NCI-H1417 (cell line): ENCODE results near the gene PACRG.
"Not testable (repeated sequence)": the region's sequence is repeated elsewhere in the genome, so short reads cannot be mapped to it uniquely, and the experiment has no call there.

Experiments
- DNase-seq, 3 experiments: peaks; one replicate each; lab custom pipeline; 2025; lab: John Stamatoyannopoulos, UW

The PACRG gene

DNA sequence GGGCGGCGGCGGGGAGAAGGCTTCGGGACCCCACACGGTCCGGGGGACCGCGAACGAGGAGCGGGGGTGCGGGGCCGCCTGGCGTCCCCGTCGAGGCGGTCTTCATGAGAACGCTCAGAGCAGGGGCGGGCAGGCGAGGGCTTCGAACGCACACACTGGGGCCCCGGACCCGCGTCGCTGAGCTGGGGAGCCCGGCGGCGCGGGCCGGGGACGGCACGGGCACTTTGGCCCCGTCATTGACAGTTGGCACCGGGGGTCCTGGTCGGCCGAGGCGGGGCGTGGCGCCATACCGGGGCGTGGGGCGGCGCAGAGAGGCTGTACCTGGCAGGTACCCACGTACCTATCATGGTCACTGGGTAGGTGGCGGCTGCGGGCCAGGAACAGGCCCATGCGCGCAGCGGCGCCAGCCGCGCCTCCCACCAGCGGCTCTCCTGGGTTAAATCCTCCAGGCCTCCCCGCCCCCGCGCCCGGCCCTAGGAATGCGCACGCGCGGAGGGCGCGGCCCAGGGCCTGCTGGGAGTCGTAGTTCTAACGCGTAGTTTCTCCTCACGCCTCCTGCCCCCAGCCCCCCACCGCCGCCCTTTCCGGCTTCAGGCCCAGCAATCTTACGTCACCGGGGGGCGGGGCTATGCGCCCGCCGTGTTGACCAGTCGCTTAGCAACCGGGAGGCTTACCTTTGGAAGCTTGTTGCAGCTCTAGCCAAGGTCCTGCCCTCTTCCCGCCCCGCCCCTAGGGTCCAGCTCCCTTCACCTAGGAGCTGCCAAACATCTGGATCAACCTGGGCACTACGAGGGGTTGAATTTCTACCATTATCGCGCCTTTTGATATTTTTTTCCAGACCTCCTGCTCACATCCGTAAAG lies at the start of gene PACRG, which contains the start of gene PRKN:
Gene PACRG, plus strand, starts transcription at position 653 of the 861 bp plus-strand sequence.
Gene PRKN, minus strand, starts transcription at position 445 of the 861 bp plus-strand sequence.
- DNase-seq, result peak in 2 of 3 experiments; percentile 100

DNA sequence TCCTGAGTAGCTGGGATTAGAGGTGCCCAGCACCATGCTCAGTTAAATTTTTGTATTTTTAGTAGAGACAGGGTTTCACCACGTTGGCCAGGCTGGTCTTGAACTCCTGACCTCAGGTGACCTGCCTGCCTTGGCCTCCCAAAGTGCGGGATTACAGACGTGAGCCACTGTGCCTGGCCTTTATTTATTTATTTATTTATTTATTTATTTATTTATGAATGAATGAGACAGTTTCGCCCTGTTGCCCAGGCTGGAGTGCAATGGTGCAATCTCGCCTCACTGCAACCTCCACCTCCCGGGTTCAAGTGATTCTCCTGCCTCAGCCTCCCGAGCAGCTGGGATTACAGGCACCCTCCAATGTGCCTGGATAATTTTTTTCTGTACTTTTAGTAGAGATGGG lies 48.9 kb upstream of the PACRG start:
- not testable (repeated sequence) for DNase-seq

DNA sequence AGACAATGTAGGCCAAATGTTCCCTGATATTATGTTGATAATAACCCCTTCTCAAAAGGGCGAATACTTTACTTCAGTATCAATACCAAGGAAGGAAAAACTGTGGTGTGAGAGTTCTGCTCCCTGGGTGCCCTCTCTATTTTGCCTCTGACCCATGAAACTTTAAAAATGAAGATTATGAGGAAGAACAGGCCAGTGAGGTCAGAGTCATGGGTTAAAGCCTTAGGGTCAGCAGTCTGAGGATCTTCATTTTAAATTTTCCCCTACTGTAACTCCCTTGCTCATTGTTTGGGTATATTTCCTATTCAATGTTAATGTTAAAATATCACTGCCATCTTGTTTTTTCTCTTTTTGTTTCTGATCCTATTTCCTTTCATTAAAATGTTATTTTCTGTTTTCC lies 48.1 kb upstream of the PACRG start:
- no peak for DNase-seq

DNA sequence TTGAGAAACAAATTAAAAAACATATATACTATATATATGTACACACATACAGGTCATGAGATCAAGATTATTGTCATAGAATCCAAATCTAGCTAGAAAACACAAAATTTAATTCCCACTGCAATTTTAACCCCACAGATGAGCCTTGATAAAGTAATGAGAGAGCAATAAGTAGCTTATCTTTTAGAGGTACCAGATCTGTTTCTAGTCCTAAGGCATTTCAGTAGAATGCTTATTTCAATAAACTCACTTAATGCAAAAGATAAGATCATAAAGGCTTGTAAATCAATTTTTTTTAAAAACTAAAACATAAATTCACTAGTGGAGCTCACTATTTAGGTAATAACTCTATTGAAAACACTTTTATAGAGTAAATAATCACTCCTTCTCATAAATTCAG lies 47.4 kb upstream of the PACRG start:
- DNase-seq, result no peak

DNA sequence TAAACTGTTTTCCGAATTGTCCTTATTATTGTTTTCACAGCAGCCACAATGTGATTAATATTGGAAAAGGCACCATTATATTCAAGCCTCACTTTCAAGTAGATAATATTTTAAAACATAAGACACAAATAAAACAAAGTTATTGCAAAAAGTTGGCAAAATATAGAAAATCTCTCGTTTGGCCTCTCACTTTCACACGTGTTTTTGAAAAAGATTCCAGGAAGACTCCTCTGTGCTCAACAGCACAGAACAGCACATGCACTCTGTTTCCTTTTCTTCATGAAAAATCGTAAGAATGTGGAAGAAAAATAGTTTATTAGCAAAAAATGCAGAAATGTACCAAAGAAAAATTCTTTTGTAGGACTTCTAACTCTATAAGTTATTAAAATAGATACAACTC lies 46.9 kb upstream of the PACRG start:
- no peak for DNase-seq

DNA sequence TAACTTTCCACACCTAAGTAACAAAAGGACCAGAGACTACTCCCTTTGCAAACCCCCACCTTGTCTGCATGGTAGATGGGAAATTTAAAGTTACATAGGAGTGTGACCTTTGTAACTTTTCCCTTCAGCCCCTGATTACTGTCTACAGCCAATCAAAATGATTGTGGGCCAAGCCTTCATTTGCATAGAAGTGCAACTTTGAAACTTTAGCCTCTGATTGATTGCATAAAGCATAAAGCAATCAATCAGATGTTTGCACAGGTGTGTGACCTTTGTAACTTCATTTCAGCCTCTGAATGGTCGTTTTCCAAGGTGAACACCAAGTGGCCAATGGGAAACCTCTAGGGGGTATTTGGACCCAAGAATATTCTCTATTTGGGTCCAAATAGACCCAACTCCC lies 46.3 kb upstream of the PACRG start:
- no peak for DNase-seq

DNA sequence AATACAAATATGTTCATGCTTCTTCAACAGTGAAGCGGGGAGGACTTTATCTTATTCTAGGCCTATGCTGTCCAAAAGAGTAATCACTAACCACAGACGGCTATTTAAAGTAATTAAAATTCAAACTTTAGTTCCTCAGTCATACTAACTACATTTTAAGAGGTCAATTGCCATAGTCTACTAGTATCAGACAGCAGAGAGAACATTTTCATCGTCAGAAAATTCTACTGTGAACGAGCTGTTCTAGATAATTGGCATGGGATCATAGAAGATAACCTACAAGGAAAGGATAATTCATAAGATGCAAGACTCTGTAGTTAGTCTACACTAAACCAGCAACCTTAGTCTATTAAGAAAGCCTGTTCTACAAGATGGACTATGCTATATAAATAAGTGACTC lies 44.6 kb upstream of the PACRG start:
- DNase-seq, result no peak

DNA sequence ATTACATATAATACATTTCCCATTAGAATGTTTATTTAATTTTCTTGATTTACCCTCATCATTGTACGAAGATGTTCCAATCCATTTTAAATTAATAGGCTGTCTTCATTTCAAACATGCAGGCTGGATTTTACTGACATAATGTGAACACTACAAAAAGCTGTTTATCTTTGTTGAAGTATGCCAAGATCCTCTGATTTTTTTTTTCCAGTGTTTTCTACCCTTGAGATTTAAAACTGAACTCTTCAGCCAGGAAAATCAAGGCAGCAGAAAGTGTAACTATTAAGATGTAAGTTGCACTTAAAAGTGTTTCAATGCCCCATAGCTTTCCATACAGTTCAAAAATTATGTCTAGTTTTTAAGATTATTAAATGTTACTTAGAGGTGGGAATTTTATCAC lies 43.7 kb upstream of the PACRG start:
- DNase-seq, result no peak

DNA sequence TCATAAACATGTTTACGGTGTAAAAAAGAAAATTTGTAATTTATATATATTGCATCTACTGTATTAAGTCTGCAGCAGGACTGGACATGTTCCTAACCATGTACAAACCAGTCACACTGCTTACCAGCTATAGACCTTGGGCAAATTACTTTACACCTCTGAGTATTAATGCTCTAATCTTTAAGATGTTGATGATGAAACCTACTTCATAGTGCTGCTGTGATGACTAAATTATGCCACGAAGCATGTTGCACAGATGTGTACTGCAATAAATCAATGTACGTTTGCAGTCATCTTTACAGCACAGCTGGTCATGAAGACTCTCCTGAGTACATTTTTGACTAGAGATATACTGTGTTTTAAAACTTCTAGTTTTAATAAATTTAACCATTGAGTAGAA lies 42.8 kb upstream of the PACRG start:
- no peak for DNase-seq

DNA sequence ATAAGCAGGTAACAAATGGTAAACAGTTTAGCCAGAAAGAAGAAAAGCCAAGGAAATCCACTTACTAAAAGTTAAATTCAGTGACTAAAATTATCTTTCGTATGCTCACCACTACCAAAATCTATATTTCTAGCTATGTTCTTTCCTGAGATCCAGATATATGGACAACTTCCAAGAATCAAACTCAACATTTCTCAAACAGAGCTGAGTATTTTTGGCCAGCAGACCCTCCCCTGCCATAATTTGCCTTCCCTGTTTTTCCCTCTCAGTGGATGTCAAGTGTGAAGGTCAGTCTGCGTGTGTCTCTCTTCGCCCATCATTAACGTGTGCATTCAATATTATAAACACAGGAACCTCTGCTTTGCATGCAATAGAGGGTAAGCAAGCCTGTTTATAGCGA lies 42.2 kb upstream of the PACRG start:
- DNase-seq, result no peak

DNA sequence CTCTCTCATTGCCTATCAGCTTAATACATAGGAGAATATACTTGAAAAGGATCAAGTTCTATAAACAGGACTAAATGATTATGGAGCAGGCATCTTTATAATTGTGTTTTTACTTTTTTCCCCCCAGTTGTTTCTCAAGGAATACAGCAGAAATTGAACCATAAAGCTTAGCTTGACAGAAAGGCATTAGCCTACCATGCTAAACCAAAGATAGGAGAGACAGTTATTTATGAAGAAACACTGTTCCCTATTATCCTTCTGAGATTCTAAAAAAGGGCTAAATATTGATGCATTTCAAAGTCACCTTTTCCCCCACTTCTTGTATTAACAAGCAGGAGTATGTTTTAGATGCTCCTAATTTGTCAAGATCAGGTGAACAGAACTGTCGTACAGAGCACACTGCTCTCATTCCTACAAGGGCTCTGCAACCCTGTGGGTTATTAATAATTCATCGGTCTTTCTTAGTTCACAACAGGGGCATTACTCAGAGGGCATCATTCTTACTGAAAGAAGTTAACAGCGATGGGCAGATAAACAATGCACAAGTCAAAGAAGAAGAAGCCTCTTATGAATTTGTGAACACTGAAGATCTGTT lies 38.9 kb upstream of the PACRG start:
- DNase-seq, result peak in 1 of 3 experiments; percentile 25

DNA sequence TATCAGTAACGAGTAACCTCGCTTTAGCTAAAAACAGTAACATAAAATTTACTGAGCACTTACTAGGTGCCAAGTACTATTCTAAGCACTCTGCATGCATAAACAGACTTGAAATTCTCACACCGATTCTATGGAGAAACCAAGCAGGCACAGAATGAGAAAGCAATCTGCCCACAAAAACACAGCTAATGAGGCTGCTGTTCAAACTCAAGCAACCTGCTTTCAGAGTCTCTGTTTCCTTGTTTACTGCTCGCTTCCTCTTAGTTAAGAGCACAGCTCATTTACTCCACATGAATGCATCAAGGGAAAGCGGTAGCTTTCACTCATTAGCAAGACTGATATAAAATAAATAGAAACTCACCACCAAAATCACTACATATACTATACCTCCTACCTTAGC lies 37.6 kb upstream of the PACRG start:
- DNase-seq, result no peak

DNA sequence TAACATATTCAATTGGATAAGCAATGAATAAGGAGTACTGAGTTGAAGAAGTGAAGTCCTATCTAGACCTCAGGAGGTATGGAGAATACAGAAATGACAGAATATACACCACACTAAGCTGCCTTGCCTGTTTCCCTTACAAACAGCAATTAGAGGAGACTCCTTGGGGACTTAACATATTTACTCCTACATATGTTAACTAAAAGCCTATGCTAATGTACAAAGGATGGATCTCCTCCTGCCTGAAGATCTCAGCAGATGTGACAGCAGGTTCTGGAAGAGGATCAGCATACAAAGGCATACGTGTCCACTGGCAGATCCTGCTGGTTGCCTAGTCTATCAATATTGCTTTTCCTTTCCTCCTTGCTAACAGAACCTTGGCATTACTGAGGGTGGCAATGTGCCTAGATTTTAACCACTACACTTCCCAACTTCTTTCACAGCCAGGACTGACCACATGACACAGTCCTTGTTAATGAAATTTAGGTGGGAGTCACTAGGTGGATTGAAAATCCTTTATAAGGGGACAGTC lies 29.8 kb upstream of the PACRG start:
- no peak for DNase-seq

DNA sequence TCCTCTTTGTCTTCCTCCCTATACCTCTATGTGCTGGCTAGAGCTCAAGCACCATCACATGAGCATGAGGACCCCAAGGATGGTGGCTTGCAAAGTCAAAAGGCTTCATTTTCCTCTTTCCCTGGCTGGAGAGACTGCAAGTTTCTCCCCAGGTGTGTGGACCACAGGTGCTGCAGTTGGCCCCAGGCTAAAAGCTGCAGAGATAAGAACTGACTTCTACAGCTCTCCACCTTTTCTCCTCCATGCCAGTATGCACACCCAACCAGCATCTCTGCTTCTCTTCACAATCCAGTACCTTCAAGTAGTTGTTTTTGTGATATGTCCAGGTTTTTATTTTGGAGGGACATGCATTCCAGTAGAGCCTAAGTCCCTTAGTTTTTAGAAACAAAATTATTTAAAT lies 29.3 kb upstream of the PACRG start:
- no peak for DNase-seq

DNA sequence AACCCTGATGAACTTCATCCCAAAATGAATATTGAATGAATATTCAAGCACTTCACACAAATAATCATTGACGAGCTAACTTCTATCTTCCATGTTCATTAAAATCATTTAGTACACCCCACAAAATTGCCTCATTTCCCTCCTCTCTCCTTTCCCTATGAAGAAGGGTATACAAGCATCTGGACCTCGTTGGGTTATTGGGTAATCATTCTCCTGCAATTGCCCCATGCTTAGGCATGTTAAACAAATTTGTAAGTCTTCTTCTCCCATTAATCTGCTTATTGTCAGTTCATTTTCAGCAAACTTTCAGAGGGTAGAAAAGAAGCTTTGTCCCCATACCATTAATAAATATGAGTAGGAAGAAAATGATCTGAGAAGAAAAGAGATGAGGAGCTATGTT lies 27.8 kb upstream of the PACRG start:
- no peak for DNase-seq

DNA sequence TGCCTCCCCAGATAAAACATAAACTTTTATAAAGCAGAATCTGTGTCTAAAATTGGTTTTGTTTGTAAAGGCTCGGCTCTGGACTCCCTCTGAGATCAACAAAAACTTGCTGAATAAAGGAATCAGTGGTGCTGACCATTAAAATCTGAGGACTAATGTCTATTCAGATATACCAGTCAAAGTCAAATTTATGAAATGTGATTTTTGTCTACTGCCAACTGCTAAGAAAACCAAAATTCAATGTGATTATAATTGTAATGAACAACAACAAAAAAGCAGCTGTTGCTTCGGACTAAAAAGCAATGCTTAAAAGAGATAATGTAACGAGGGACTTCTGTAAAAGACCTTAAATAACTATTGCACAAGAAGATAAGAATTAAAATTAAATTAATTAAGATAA lies 26.8 kb upstream of the PACRG start:
- no peak for DNase-seq

DNA sequence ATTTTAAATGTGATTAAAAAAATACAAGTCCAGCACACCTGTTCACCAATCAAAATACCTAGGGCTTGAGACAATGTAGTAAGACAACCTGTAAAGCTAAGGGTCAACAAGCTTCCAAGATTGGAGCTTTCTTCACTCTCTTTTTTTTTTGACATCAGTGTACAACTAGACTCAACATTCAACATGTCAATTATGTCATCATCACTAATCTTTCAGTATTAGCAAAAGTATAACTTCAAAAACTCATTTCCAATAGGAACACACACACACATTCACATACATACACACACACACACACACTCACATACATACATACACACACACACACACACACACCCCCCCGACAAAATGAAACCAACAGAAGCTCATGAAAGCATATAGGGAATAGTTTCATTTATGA lies 26.2 kb upstream of the PACRG start:
- DNase-seq, result peak in 2 of 3 experiments; percentile 24 to 46

DNA sequence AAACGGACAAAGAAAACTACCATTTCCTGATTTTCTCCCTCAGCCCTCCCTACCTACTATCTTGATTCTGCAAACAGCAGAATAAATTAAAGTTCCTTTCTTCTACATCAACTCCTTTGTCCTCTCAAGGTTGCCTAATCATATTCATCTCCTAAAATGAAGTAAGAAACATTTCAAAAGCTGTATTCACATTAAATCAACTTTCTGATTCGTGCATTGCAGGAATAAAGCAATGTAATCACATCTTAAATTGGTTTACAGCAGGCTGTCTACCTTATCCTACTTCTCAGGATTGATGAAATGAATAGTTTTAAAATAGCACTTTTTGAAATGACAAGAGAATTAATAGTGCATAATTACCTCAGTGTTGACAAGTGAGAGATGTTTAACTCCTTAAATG lies 25.3 kb upstream of the PACRG start:
- peak in 2 of 3 experiments; percentile 42 to 84 for DNase-seq

DNA sequence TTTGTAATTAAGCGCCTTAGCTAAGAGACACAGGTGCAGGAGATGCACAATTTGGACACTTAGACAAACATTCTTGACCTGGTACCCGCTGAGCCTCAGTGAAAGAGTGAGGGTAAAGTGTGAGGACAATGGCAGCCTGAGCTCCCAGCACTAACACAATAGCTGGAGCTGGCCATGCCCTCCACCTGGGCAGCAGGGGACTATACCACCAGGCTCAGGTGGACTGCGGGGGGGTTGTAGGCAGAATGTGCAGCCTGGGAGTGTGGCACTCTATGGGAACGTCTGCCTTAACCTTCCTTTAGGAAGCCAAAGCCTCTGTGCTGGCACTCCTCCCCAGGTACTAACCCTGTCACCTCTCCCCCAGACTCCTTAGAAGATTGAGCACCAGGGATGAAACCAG lies 23.8 kb upstream of the PACRG start:
- peak in 2 of 3 experiments; percentile 74 to 94 for DNase-seq

DNA sequence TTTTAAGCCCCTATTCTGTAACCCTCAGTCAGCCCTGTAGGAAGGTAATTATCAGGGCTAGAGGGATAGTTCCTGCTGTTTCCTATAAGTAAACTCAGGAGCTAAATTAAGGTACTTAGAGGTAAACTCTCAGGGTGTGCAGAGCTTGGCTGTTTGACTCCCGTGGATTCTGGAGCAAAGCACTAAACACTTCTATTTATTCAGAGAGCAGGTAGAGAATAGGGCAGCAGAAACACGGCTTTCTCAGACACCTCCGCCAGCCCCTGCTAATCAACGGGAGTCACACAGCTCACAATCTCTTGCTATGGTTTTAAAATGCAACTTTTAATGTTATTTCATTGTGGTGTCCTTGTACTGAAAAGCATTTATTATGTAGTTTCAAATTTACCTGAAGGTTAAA lies 22.0 kb upstream of the PACRG start:
- DNase-seq, result peak in 2 of 3 experiments; percentile 68 to 93

DNA sequence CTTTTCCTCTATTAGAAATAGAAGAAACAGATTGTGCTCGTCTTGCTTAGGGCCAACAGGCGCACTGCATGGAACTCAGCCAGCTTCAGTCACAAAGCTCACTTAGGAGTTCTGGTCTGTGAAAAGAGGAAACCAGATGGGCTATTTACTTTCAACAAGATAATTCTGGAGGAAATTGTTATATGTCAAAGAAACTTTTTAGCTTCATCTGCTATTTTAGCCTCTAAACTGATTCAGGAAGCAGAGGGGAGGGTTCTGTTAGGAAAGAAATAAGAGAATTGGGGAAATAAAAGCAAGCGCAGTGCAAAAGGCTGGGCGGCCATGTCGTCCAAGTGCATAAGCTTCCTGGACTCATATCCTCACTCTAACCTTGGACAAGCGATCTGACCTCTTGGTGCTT lies 21.5 kb upstream of the PACRG start:
- DNase-seq, result peak in 2 of 3 experiments; percentile 57 to 85

DNA sequence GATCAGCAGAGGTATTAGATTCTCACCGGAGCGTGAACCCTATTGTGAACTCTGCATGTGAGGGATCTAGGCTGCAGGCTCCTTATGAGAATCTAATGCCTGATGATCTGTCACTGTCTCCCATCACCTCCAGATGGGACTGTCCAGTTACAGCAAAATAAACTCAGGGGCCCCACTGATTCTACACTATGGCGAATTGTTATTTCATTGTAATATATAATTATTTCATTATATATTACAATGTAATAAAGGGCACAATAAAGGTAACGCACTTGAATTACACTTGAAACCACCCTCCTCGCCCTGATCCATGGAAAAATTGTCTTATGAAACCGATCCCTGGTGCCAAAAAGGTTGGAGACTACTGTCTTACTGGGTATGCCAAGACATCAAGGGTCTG lies 18.8 kb upstream of the PACRG start:
- DNase-seq, result no peak

DNA sequence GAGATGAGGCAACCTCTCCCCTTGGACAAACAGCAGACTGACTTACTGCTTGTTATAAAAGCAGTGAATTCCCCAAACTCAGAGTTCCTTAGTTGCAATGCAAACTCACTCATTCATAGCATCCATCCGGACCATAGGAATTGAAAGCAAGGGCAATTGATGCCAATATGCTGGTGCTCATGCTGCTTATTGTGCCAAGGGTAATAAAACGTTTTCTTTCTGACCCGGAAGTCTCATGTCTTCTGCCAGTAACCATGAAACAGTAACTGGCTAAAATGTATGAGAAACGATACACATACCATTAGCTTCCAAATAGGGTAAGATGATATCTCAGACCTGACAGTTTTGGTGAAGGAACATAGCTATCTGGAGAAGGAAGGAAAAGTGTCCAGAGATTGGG lies 18.3 kb upstream of the PACRG start:
- no peak for DNase-seq
